ENCODE results near the gene PSORS1C1.
"Not testable (repeated sequence)": the region's sequence is repeated elsewhere in the genome, so short reads cannot be mapped to it uniquely, and the experiment has no call there.

PSORS1C1 gene, protein sequence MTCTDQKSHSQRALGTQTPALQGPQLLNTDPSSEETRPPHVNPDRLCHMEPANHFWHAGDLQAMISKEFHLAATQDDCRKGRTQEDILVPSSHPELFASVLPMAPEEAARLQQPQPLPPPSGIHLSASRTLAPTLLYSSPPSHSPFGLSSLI

DNA sequence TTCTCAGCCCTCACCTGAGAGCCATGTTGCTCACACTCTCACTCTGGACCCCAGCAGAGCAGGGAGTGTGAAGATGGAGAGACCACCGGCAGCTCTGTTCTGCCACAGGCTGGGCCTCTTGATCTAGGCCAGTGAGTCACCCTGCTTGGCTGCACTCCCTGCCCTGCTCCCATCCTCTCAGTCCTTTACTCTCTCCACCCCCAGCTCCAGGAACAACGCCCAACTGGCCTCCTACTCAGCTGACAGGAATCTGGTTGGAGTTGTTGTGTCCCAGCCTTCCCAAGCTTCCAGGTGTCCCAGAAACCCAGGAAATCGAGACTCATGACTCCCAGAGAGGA lies at the start of gene PSORS1C1:
TSS of gene PSORS1C1 (plus strand) at position 260 of the 338 bp plus-strand sequence. CDS start 14,833 bp downstream, outside the sequence.
- DNase-seq (ENCODE audit: low read depth): no peak

DNA sequence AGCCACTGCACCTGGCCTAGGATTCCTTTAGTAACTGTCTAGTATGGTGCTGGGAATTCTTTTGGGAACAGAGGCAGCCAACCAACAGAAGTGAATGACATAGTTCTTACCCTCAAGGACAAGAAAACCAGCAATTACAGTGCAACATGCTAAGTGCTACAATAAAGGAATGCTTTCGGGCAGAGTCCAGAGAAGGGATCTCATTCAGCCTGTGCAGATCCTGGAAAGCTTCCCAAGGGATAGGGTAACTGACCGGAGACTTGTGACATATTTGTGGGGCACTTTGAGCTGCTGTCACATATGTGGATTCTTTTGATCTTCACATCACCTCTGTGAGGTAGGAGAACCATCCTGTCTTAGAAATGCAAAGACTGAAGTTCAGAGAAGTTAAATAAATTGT lies 49.0 kb upstream of the PSORS1C1 start:
- no peak for DNase-seq (ENCODE audit: low read depth)

DNA sequence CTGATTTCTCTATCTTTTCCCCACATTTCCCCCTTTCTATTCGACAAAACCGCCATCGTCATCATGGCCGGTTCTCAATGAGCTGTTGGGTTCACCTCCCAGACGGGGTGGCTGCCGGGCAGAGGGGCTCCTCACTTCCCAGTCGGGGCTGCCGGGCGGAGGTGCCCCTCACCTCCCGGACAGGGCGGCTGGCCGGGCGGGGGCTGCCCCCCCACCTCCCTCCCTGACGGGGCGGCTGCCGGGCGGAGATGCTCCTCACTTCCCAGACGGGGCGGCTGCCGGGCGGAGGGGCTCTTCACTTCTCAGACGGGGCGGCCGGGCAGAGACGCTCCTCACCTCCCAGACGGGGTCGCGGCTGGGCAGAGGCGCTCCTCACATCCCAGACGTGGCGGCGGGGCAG lies 47.6 kb upstream of the PSORS1C1 start:
- not testable (repeated sequence) for DNase-seq (ENCODE audit: low read depth)

DNA sequence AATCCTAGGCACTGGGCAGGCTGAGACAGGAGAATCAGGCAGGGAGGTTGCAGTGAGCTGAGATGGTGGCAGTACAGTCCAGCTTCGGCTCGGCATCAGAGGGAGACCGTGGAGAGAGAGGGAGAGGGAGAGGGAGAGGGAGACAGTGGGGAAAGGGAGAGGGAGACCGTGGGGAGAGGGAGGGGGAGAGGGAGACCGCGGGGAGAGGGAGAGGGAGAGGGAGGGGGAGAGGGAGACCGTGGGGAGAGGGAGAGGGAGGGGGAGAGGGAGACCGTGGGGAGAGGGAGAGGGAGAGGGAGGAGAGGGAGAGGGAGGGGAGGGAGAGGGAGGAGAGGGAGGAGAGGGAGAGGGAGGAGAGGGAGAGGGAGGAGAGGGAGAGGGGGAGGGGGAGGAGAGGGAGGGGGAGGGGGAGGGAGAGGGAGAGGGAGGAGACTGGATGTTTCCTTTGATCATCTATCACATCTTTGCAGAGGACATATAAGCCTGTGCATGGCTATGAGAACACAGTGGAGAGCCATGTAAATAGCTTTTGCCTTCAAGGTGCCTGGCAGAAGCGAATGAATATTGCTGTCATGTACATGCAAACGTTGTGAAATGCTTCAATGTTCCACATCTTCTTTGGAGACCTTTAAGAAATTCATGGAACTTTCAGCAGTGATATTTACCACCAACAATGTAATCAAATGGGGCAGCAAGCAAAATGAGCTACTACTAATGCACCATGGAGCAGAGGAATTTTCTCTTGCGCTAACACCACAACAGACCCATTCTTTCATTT lies 46.5 kb upstream of the PSORS1C1 start:
- DNase-seq (ENCODE audit: low read depth): not testable (repeated sequence)

DNA sequence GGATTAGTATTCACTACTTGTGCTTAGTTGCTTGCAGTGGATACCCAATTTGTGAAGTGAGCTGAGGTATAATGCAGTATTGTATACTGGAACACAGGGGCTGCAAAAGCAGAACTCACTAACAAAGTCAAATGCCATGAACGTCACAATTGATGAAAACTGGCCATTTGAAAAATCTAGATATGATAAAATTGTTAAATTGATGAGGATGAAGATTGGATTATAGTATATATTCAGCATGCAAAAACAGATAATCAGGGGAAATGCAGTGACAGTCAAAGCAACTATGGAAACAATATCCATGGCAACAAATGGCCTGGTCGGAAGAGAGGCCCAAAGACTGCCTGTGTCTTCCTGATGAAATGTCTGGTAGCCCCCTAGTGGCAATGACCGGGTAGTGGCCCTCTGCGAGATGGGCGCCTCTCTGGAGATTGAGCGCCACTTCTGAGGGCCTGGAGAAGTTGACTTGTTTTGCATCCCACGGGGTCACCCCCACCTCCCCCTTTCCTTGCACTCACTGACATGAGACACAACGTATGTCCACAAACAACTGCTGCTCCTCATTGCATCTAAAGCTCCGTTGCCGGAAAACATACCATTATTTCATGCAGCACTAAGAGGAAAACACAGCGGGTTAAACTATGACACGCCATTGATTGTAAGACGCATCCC lies 45.8 kb upstream of the PSORS1C1 start:
- peak; percentile 49 for DNase-seq (ENCODE audit: low read depth)

DNA sequence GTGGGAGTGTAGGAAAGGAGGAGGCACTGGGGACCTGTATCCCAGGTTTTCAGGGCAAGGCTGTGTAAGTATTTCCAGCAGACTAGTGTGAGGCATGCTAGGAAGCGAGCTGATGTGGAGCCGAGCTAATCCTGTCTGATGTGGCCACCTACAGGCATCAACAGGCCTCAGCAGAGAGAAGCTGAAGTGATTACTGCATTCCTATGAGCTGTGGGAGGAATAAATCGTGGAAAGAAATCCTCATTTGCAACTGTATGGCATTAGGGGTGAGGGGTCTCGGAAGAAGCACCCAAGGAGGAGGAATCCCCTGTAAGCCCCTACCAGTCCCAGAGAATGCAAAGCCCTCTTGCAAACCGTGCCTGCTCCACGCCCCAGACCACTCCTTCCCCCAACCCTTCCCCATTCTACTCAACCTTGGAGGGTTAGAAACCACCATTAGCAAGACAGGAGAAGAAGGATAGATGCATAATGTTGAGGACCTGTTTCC lies 43.8 kb upstream of the PSORS1C1 start:
- DNase-seq (ENCODE audit: low read depth): no peak

DNA sequence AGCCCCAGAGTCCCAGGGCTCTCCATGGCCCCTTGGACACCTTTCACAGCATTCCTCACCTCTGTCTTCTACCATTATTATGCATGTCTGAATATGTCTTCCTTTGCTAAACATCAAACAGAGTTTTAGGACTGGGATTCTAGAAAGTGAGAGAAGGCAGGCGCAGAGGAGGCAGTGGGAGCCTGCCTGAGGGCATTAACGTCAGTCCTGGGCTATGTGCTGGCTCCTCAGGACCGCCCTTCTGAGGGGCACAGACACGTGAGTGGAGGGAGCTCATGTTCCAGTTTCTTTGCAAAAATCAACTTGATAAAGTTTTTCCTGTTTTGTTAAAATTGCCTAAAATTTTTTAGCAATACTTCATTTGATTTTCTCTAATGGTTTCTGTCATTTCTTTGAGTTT lies 40.2 kb upstream of the PSORS1C1 start:
- DNase-seq (ENCODE audit: low read depth): no peak

DNA sequence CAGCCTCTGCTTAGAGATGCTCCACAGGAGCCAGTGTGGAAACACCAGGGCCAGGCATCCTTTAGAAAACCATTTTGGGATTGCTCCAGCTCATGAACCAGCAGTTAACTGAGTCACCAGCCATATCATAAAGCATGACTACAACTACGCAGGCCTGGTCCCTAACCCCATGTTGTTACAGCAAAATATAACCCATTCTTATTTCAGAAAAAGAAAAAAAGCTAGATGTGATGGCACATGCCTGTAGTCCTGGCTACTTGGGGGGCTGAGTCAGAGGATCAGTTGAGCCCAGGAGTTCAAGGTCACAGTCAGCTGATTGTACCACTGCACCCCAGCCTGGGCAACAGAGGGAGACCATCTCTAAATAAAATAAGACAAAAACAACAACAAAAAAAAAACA lies 39.1 kb upstream of the PSORS1C1 start:
- no peak for DNase-seq (ENCODE audit: low read depth)

DNA sequence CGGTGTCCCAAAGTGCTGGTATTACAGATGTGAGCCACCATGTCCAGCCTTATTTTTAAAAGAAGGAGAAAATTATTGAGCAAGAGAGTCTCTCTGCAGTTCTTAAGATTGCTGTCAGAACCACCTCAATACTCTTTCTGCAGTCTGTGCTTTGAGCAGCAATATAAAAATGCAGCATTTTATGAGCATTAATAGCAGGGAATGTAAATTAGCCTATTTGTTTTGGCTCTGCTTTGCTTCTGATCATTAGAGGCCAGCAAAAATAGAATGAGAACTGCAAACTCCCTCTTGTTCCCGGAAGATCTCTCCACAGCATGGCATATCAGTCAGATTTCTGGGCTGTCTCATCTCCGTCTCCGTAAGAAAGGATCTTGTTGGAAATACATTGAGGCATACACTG lies 38.0 kb upstream of the PSORS1C1 start:
- no peak for DNase-seq (ENCODE audit: low read depth)

DNA sequence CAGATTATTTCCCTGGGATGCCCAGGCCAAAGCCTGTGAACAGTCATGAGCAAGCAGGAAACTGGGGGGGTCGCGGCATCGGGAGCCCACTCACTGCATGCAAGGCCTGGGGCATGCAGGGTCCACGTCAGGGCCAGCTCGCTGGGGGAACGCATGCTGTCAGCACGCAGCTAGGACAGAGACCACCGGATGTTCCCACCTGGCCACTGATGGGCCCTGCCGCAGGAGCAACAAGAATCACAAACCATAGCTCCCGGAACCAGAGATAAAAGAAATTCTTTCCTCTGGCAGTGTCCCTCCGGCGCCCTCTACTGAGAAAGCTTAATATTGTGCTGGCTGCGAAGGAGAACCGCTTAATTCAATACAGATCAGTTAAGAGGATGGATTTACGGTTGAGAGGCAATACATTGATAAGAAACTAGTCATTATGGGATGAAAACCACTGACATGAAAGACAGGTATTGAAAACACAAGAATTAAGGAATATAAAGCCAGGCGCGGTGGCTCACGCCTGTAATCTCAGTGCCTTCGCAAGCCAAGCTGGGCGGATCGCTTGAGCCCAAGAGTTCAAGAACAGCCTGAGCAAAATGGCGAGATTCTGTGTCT lies 34.8 kb upstream of the PSORS1C1 start:
- peak; percentile 53 for DNase-seq (ENCODE audit: low read depth)

DNA sequence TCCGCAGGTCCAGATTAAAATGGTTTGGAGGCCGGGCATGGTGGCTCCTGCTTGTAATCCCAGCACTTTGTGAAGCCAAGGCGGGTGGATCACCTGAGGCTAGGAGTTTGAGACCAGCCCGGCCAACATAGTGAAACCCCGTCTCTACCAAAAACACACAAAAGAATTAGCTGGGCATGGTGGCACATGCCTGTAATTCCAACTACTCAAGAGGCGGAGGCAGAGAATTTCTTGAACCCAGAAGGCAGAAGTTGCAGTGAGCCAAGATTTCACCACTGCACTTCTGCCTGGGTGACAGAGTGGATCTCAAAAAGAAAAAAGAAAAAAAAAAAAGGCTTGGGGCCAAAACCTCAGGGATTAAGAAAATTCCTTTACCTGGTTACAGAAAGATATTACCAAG lies 32.7 kb upstream of the PSORS1C1 start:
- no peak for DNase-seq (ENCODE audit: low read depth)

DNA sequence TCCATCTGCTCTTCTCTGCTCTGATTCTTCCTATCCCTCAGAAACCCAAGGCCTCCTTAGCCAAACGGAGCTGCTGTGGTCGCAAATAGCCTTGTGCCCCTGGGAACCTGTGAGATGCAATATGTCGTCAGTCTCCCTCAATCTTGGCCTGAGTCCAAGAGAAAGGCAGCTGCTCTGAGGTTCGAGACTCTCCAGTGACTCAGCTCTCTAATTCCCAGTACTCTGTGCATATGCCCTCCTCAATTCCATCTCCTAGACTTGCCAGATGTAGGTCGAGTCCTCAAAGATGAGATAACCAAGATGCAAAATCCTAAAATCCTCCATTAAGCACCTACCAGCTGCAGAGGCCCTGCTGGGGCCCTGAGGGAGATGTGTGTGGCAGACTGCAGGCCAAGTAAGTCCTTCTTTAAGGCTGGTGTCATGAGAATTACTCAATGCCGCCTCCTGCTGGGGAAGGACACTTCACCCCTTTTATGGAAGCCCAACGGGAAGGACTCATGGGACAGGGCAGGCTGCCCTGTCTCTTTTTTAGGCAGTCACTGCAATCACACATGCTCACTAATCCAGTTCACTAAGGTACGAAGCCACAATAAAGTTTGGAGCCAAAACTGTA lies 30.8 kb upstream of the PSORS1C1 start:
- DNase-seq (ENCODE audit: low read depth): no peak

DNA sequence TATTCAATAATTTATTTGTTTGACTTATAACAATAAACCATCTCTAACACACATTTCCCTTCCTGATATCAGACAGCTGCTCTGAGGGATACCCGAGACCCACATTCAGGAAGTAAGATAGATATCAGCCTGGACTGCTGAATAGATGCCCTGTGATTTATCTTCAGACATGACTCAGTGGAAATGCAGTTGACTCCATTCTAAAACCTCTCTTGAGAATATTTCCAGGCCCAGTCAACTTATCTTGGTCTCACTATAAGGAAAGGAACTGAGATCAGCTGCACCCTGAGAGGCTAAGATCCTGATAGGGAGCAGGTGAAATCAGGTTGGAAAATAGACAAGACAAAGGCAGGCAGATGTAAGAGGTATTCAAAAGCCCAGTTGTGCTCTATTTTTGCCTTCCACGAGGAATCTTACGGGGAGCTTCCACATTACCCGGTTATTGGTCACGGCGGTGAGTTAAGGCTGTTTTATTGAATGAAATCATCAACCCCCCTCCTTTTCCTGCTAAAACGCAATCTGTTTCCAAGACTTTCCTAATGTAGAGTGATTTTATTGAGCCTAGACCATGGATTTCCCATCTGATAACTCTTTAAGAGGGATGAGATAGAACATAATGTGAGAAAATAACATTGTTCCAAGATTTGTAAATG lies 27.7 kb upstream of the PSORS1C1 start:
- no peak for DNase-seq (ENCODE audit: low read depth)

DNA sequence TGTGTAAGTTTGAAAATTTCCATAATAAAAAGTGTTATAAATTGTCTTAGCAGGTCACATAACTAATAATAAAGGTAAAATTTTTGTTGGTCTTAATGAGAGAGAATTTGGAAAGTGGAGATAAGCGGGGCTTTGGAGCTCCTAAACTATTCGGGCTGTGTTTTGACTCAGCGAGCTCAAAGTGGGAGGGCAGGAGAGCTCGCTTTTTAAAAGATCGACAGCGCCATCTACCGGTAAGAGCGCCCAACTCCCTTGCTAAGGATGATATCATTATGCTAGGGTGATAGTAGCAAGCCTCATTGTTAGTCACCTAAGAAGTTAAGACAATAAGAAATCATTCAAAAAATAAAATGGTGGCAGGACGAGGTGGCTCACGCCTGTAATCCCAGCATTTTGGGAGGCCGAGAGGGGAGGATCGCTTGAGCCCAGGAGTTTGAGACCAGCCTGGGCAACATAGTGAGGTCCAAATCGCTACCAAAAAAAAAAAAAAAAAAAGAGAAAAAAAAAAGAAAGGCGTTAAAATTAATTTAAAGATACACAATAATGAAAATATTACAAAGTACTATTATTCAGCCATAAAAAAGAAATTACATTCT lies 27.0 kb upstream of the PSORS1C1 start:
- peak; percentile 80 for DNase-seq (ENCODE audit: low read depth)

DNA sequence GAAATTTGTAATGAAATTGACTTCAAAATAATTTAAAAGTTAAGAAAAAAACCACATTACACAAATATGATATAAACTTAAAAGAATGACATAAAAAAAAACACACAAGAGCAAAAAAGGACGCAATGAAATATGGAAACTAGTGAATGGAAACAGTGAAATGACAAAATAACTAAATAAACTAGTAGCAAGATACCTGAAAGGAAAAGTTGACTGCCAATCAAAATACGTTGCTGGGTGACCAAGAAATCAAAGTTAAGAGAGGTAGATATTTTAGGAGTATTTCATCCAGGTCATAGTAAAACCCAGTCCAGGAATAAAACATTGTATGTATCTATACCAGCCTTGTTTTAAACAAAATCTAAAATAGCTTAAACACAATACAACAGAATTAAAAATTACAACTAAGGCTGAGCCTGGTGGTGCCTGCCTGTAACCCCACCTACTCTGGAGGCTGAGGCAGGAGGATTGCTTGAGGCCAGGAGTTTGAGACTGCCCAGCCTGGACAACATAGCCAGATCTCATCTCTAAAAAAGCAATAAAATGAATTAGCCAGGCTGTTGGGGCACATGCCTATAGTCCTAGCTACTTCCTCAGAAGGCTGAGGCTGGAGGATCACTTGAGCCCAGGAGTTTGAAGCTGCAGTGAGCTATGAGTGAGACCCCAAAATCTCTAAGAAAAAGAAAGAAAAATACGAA lies 24.2 kb upstream of the PSORS1C1 start:
- no peak for DNase-seq (ENCODE audit: low read depth)

DNA sequence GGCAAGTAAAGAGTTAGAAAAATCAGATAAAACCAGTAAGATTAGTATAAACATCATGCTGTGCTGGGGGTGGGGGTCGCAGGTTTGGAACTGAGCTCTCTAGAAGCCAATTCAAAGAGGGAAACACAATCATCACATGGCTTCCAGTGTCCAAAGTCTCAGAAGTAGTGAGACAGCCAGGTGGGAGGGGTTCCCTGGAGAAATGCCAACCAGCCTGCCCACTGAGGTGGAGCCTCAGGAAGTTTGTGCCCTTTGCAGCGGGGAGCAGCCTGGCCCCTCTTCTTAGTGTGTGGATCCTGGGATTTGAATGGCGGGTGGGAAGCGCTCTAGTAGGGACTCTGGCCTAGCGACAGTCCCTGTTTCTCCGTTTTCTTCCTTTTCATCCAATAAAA lies 23.6 kb upstream of the PSORS1C1 start:
- no peak for DNase-seq (ENCODE audit: low read depth)

DNA sequence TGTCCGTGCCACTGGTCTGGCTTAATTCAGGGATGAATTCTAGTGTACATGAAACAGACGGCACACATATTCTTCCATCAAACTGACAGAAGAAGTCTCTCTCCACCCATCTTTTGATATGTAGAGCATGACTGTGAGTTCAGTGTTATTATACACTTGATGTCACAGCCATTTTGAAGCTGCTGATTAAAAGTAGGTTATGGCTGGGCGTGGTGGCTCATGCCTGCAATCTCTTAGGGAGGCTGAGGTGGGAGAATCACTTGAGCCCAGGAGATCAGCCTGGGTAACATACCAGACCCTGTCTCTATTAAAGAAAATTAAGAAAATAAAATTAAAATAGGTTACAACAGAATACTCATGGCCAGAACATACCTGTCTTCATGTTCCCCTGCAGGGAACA lies 22.9 kb upstream of the PSORS1C1 start:
- no peak for DNase-seq (ENCODE audit: low read depth)

DNA sequence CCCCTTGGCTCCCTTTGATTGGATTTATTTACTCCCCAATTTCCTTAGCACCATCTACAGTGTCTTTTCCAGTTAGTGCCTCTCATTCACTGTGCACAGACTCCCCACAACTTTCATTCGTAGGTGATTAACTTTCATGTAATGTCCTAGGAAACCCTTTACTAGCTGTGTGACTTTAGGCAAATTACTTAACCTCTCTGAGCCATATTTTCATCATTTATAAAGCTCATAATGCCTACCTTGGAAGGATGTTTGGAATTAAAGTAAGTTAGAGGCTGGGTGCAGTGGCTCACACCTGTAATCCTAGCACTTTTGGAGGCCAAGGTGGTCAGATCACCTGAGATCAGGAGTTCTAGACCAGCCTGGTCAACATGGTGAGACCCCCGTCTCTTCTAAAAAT lies 22.4 kb upstream of the PSORS1C1 start:
- DNase-seq (ENCODE audit: low read depth): no peak

DNA sequence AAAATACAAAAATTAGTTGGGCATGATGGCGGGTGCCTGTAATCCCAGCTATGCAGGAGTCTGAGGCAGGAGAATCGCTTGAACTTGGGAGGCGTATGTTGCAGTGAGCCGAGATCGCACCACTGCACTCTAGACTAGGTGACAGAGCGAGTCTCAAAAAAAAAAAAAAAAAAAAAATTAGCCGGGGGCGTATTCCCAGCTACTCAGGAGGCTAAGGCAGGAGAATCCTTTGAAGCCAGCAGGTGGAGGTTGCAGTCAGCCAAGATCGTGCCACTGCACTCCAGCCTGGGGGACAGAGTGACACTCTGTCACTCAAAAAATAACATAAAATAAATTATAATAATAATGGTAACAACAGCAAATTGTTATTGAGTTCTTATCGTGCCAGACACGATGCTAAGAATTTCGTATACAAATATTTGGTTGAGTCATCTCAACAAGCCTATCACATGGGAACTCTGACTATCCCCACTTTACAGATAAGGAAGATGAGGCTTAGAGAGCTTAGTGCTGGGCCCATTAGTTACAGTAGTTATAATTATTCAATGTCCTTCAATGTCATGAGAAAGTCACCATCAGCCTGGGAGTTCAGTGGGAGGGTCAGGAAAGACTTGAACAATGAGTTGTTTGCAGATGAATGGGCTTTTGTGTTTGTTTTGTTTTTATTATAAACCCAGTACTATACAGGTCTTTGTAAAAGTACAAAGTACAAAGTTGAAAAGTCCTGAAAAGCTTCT lies 21.7 kb upstream of the PSORS1C1 start:
- no peak for DNase-seq (ENCODE audit: low read depth)

DNA sequence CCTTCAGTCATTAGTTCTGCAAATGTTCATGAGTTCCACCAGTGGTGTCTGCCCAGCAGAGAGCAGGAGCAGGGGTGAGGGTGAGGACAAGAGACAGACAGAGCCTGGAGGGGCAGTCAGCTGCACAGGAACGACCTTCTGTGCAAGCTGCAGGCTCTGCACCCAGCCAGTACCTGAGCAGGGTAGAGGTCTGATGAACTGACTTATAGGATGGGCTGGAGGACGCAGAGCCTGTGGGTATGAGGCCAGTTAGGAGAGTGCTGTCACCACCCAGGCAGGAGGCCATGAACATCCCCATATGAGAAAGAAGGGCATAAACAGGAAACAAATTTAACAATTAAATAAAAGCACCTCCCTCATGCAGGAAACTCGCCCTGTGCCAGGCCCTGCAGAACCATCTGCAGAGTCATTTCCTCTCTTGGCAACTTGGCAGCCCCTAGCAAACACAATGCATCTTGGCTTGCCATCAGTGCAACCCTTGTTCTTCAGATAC lies 20.2 kb upstream of the PSORS1C1 start:
- no peak for DNase-seq (ENCODE audit: low read depth)
